C4-2B (cell line): Measurements from ENCODE around the gene PRKCD.

ENCODE experiments used
- ZFX ChIP-seq: fragments of 450-650 bp; IDR thresholded peaks from 2 replicates; pipeline ENCODE4 v1.6.1; 2017
- TF ChIP-seq, protein P1 (sequence below): fragments of 450-650 bp; conservative IDR thresholded peaks from 2 replicates; pipeline ENCODE4 v1.5.1; 2017; ENCODE audit warnings: mild to moderate bottlenecking

DNA sequence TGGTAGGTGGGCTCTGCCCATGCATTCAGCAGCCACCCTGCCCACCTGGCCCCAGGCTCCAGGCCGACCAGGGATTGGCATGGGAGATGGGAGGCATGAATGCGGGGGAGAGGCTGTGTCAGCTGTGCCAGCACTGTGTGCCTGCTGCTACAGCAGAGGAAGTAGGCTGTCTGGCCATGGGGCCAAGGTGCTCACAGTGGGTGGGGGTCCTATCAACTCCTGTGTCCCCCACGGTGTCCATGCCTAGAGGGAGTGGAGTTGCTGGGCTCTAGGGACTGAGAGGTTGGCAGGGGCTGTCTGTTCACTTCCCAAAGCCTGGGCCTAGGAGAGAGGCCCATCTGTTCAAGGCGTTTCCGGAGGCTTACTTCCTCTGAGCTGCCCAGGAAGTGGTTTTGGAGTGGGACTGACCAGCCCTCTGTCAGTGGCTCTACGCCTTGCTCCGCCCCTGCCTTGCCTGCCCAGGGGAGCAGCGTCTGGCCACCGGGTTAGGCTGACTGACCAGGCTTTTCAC, 5.8 kb downstream of the PRKCD start:
- TF ChIP-seq, protein P1, sequence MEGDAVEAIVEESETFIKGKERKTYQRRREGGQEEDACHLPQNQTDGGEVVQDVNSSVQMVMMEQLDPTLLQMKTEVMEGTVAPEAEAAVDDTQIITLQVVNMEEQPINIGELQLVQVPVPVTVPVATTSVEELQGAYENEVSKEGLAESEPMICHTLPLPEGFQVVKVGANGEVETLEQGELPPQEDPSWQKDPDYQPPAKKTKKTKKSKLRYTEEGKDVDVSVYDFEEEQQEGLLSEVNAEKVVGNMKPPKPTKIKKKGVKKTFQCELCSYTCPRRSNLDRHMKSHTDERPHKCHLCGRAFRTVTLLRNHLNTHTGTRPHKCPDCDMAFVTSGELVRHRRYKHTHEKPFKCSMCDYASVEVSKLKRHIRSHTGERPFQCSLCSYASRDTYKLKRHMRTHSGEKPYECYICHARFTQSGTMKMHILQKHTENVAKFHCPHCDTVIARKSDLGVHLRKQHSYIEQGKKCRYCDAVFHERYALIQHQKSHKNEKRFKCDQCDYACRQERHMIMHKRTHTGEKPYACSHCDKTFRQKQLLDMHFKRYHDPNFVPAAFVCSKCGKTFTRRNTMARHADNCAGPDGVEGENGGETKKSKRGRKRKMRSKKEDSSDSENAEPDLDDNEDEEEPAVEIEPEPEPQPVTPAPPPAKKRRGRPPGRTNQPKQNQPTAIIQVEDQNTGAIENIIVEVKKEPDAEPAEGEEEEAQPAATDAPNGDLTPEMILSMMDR, result no peak
- TF ChIP-seq ZFX, result no peak
